PC-9 (cell line): ENCODE measurements around the gene RBFOX2. TPM values are rescaled to one million over a fixed set of nuclear protein-coding genes. Genes with fewer than 3 reads are reported as not detected.

ENCODE experiments used
- BruUV-seq: library from RNA; stranded (reverse); fragments of 400-500 nt; replicated peaks from 2 replicates; lab custom pipeline; 2021; lab: Mats Ljungman, UMichigan
- CTCF ChIA-PET: fragments of 300-600 bp; sonication (Branson Sonifier 250); formaldehyde crosslinking; loops from one replicate; lab custom pipeline; 2022; ENCODE audit warnings: antibody characterized with exemption; lab: Charles Lee
- POLR2A ChIA-PET: fragments of 300-600 bp; sonication (Branson Sonifier 250); formaldehyde crosslinking; loops from one replicate; lab custom pipeline; 2022; ENCODE audit warnings: antibody characterized with exemption; ENCODE audit not compliant: unreplicated experiment; lab: Charles Lee
- DNase-seq, 2 experiments: peaks; one replicate each; pipeline versions ENCODE4 v3.0.0 to v3.0.0-alpha.2; 2015 to 2022; ENCODE audit warnings: mixed read lengths in 1 of 2
- H2AFZ ChIP-seq: fragments of 200-600 bp; sonication (generic); 2 replicates; pipeline ENCODE4 v1.8.1; 2017; ENCODE audit warnings: antibody characterized with exemption
- H3F3A ChIP-seq: fragments of 200-600 bp; sonication (generic); 2 replicates; pipeline ENCODE4 v1.8.1; 2017; ENCODE audit warnings: antibody characterized with exemption, mild to moderate bottlenecking, low read depth; ENCODE audit not compliant: insufficient read depth
- H3K27ac ChIP-seq: fragments of 200-600 bp; sonication (generic); 2 replicates; pipeline ENCODE4 v1.6.1; 2016; ENCODE audit warnings: mixed run types
- H3K27me3 ChIP-seq: fragments of 200-600 bp; sonication (generic); 2 replicates; pipeline ENCODE4 v1.6.1; 2016; ENCODE audit warnings: low read depth, mixed run types; ENCODE audit not compliant: insufficient read depth
- H3K36me3 ChIP-seq: fragments of 200-600 bp; sonication (generic); 2 replicates; pipeline ENCODE4 v1.6.1; 2016; ENCODE audit warnings: low read depth, mixed run types
- H3K4me1 ChIP-seq: fragments of 200-600 bp; sonication (generic); replicated peaks from 2 replicates; pipeline ENCODE4 v1.6.1; 2016; ENCODE audit warnings: mixed run types; ENCODE audit not compliant: insufficient read depth
- H3K4me2 ChIP-seq: fragments of 200-600 bp; sonication (generic); 2 replicates; pipeline ENCODE4 v1.6.1; 2017; ENCODE audit warnings: mixed run types
- H3K4me3 ChIP-seq: fragments of 200-600 bp; sonication (generic); 2 replicates; pipeline ENCODE4 v1.6.1; 2016; ENCODE audit warnings: mixed run types
- H3K79me2 ChIP-seq: fragments of 200-600 bp; sonication (generic); 2 replicates; pipeline ENCODE4 v1.6.1; 2017; ENCODE audit warnings: low read depth, mixed run types
- H3K9me2 ChIP-seq: fragments of 200-600 bp; sonication (generic); 2 replicates; pipeline ENCODE4 v1.8.1; 2017; ENCODE audit warnings: mild to moderate bottlenecking; ENCODE audit not compliant: insufficient read depth
- H3K9me3 ChIP-seq: fragments of 200-600 bp; sonication (generic); 2 replicates; pipeline ENCODE4 v1.8.1; 2016; ENCODE audit warnings: low read depth; ENCODE audit not compliant: insufficient read depth
- H4K20me1 ChIP-seq: fragments of 200-600 bp; sonication (generic); 2 replicates; pipeline ENCODE4 v1.8.1; 2017; ENCODE audit not compliant: insufficient read depth
- CTCF ChIP-seq: fragments of 200-600 bp; sonication (generic); conservative IDR thresholded peaks from 2 replicates; pipeline ENCODE4 v1.6.1; 2017; ENCODE audit warnings: mixed run types, antibody characterized with exemption, mild to moderate bottlenecking, moderate library complexity
- EZH2 ChIP-seq: fragments of 200-600 bp; sonication (generic); IDR thresholded peaks from 2 replicates; pipeline ENCODE4 v1.8.0; 2017; ENCODE audit warnings: antibody characterized with exemption, low read depth
- intact Hi-C: fragments of 100-400 bp; cut with micrococcal nuclease; formaldehyde crosslinking; loops from one replicate; pipeline ENCODE4 v1.10.0; 2022; ENCODE audit not compliant: unreplicated experiment
- total RNA-seq: library from RNA; stranded (reverse); gene quantifications from 2 replicates; pipeline ENCODE4 v1.2.3, GENCODE V29; 2021

Gene RBFOX2
- total RNA-seq, 1 experiment from 2014 or later = 109 TPM

GRCh38 chr22:36053242-36054147 is 24.9 kb upstream of the RBFOX2 start:
- no TSS peak for BruUV-seq
- Histone ChIP-seq H4K20me1 (no peaks in the 10 kb centered on the region), H3K4me2 (peak overlapping the region; percentile 90), H3K79me2 (0 out of 2 replicates have a peak, but pooled peaks cover 3% of the 10 kb centered on the region), H3K9me3 (no peaks in the 10 kb centered on the region), H3F3A (peaks cover 48% of the 10 kb centered on the region), H3K27ac (peak overlapping the region; percentile 99), H3K4me1 (peaks cover 89% of the 10 kb centered on the region), H3K36me3 (no peaks in the 10 kb centered on the region), H3K4me3 (peak overlapping the region; percentile 52; the same call in 1 of the 2 replicates), H3K9me2 (peaks cover 4% of the 10 kb centered on the region; the same call in 1 of the 2 replicates), H3K27me3 (no peaks in the 10 kb centered on the region), H2AFZ (no peak overlapping the region)
- CTCF ChIA-PET = interaction anchor here (0.5 to 1.4 kb wide), 3 partner anchors 12 to 426 kb away, joined by 3 to 8 read pairs (median 7); no protein-coding TSS in a partner anchor
- DNase-seq = no peak
- intact Hi-C loops = loop anchor here (10.0 kb wide), 1 partner anchor 679 kb away; no protein-coding TSS in a partner anchor
- POLR2A ChIA-PET = interaction anchor here (0.5 to 0.7 kb wide), 5 partner anchors 24 to 687 kb away, joined by 3 to 25 read pairs (median 5); no protein-coding TSS in a partner anchor
- TF ChIP-seq CTCF (no peak), EZH2 (no peak)

- CTCF ChIA-PET = interaction anchor here (0.5 to 1.4 kb wide), 4 partner anchors 13 to 465 kb away, joined by 3 to 8 read pairs (median 5); no protein-coding TSS in a partner anchor
- H3K4me3 ChIP-seq = peak overlapping the region; percentile 52
- H3K79me2 ChIP-seq = 0 out of 2 replicates have a peak, but pooled peaks cover 3% of the 10 kb centered on the region
- H3K27ac ChIP-seq = peak overlapping the region; percentile 99
- H4K20me1 ChIP-seq = no peaks in the 10 kb centered on the region
- no peaks in the 10 kb centered on the region for H3K36me3 ChIP-seq
- H3K4me1 ChIP-seq = peaks cover 91% of the 10 kb centered on the region
- DNase-seq = peak; percentile 84 to 99
- H3K9me2 ChIP-seq = peaks cover 4% of the 10 kb centered on the region; the same call in 1 of the 2 replicates
- BruUV-seq = no TSS peak
- peaks cover 48% of the 10 kb centered on the region for H3F3A ChIP-seq
- peak overlapping the region; percentile 90 for H3K4me2 ChIP-seq
- H3K9me3 ChIP-seq = no peaks in the 10 kb centered on the region
- intact Hi-C loops = loop anchor here (10.0 kb wide), 1 partner anchor 678 kb away; no protein-coding TSS in a partner anchor
- POLR2A ChIA-PET = interaction anchor here (0.5 to 0.7 kb wide), 6 partner anchors 10 to 746 kb away, joined by 3 to 14 read pairs (median 4); no protein-coding TSS in a partner anchor
- H3K27me3 ChIP-seq = no peaks in the 10 kb centered on the region
- H2AFZ ChIP-seq = peak overlapping the region; percentile 82
- TF ChIP-seq EZH2 = no peak
- no peak for TF ChIP-seq CTCF
Measured at GRCh38 chr22:36052505-36052941, 23.9 kb upstream of the RBFOX2 start.

GRCh38 chr22:36049678-36049997 is 21.0 kb upstream of the RBFOX2 start:
- no peaks in the 10 kb centered on the region for H4K20me1 ChIP-seq
- CTCF ChIA-PET = interaction anchor here (0.5 kb wide), 1 partner anchor 11 kb away, joined by 5 read pairs; no protein-coding TSS in a partner anchor
- H3K27me3 ChIP-seq = no peaks in the 10 kb centered on the region
- intact Hi-C loops = no loop called here
- H2AFZ ChIP-seq = no peak overlapping the region
- H3K4me1 ChIP-seq = peaks cover 62% of the 10 kb centered on the region
- H3K9me3 ChIP-seq = no peaks in the 10 kb centered on the region
- peaks cover 41% of the 10 kb centered on the region for H3F3A ChIP-seq
- H3K27ac ChIP-seq = peak overlapping the region; percentile 99
- H3K36me3 ChIP-seq = no peaks in the 10 kb centered on the region
- POLR2A ChIA-PET = no interaction called here
- BruUV-seq = no TSS peak
- H3K4me2 ChIP-seq = peak overlapping the region; percentile 63
- no peak for DNase-seq
- TF ChIP-seq EZH2 (no peak), CTCF (no peak)
- H3K4me3 ChIP-seq = no peak overlapping the region
- H3K79me2 ChIP-seq = 0 out of 2 replicates have a peak, but pooled peaks cover 3% of the 10 kb centered on the region
- peaks cover 4% of the 10 kb centered on the region; the same call in 1 of the 2 replicates for H3K9me2 ChIP-seq
